GM23248 (cell line): ENCODE results near the gene ITGB2. TPM values are rescaled to one million over a fixed set of nuclear protein-coding genes. Genes with fewer than 3 reads are reported as not detected.

Source experiments
- DNase-seq: peaks from one replicate; pipeline ENCODE4 v3.0.0-alpha.2; 2015
- H2AFZ ChIP-seq: fragments of 200-600 bp; sonication (generic); 2 replicates; pipeline ENCODE4 v1.6.1; 2016; ENCODE audit warnings: antibody characterized with exemption
- H3F3A ChIP-seq: fragments of 200-600 bp; sonication (generic); 2 replicates; pipeline ENCODE4 v1.6.1; 2016; ENCODE audit warnings: mild to moderate bottlenecking, antibody characterized with exemption, mixed run types; ENCODE audit not compliant: insufficient read depth
- H3K27ac ChIP-seq: fragments of 200-600 bp; sonication (generic); 2 replicates; pipeline ENCODE4 v1.5.1; 2016; ENCODE audit warnings: mild to moderate bottlenecking
- H3K27me3 ChIP-seq: fragments of 200-600 bp; sonication (generic); replicated peaks from 2 replicates; pipeline ENCODE4 v1.6.1; 2016; ENCODE audit warnings: mild to moderate bottlenecking; ENCODE audit not compliant: insufficient read depth
- H3K36me3 ChIP-seq: fragments of 200-600 bp; sonication (generic); 2 replicates; pipeline ENCODE4 v1.6.1; 2016; ENCODE audit warnings: low read depth, mild to moderate bottlenecking
- H3K4me1 ChIP-seq: fragments of 200-600 bp; sonication (generic); 2 replicates; pipeline ENCODE4 v1.6.1; 2016; ENCODE audit warnings: mild to moderate bottlenecking; ENCODE audit not compliant: insufficient read depth
- H3K4me2 ChIP-seq: fragments of 200-600 bp; sonication (generic); one replicate; pipeline ENCODE4 v1.6.1; 2016; ENCODE audit warnings: mild to moderate bottlenecking; ENCODE audit not compliant: unreplicated experiment
- H3K4me3 ChIP-seq: fragments of 200-600 bp; sonication (generic); 2 replicates; pipeline ENCODE4 v1.5.1; 2016; ENCODE audit warnings: mild to moderate bottlenecking
- H3K79me2 ChIP-seq: fragments of 200-600 bp; sonication (generic); 2 replicates; pipeline ENCODE4 v1.6.1; 2016; ENCODE audit warnings: mild to moderate bottlenecking; ENCODE audit not compliant: insufficient read depth
- H3K9ac ChIP-seq: fragments of 200-600 bp; sonication (generic); 2 replicates; pipeline ENCODE4 v1.6.1; 2016; ENCODE audit warnings: mild to moderate bottlenecking
- H3K9me2 ChIP-seq: fragments of 200-600 bp; sonication (generic); 2 replicates; pipeline ENCODE4 v1.6.1; 2016; ENCODE audit warnings: mixed run types, mild to moderate bottlenecking, moderate library complexity; ENCODE audit not compliant: insufficient read depth
- H3K9me3 ChIP-seq: fragments of 200-600 bp; sonication (generic); one replicate; pipeline ENCODE4 v1.6.1; 2017; ENCODE audit warnings: low read depth
- H4K20me1 ChIP-seq: fragments of 200-600 bp; sonication (generic); 2 replicates; pipeline ENCODE4 v1.6.0; 2016; ENCODE audit not compliant: insufficient read depth
- EZH2 ChIP-seq: fragments of 200-600 bp; sonication (generic); IDR thresholded peaks from 2 replicates; pipeline ENCODE4 v1.6.1; 2018; ENCODE audit warnings: antibody characterized with exemption, mild to moderate bottlenecking; ENCODE audit not compliant: insufficient read depth, poor library complexity, severe bottlenecking
- EZH2phosphoT487 ChIP-seq: fragments of 200-600 bp; sonication (generic); IDR thresholded peaks from 2 replicates; pipeline ENCODE4 v1.6.1; 2018; ENCODE audit warnings: antibody characterized with exemption, moderate library complexity, mild to moderate bottlenecking, low read depth; ENCODE audit not compliant: insufficient read depth
- WGBS, 2 experiments: methylation state at CpG; one replicate each; pipeline ENCODE4 v1.1.6; 2015 to 2017; ENCODE audit warnings: low lambda C conversion rate in 2 of 2, low coverage in 1 of 2; ENCODE audit errors: missing lambda C conversion rate in 2 of 2; 5-methylcytosine and 5-hydroxymethylcytosine counted together
- in situ Hi-C: fragments of 300-500 bp; cut with MboI; formaldehyde crosslinking; loops from 2 replicates; pipeline ENCODE4 v1.15.0; 2020
- polyA plus RNA-seq: library from polyadenylated mRNA; unstranded; fragments of >200 nt; fragmentation: Nextera tagmentation; extraction: Ambion mirVana; gene quantifications from 2 replicates; pipeline ENCODE4 v1.2.1, GENCODE V29; 2016
- total RNA-seq: library from RNA; depleted of rRNA; stranded (reverse); fragments of >200 nt; shearing (Covaris generic); gene quantifications from 2 replicates; pipeline ENCODE4 v1.2.3, GENCODE V29; 2014

The ITGB2 gene
- total and polyA plus RNA-seq, 2 experiments from 2014 or later: 1.3 to 2.2 TPM

DNA sequence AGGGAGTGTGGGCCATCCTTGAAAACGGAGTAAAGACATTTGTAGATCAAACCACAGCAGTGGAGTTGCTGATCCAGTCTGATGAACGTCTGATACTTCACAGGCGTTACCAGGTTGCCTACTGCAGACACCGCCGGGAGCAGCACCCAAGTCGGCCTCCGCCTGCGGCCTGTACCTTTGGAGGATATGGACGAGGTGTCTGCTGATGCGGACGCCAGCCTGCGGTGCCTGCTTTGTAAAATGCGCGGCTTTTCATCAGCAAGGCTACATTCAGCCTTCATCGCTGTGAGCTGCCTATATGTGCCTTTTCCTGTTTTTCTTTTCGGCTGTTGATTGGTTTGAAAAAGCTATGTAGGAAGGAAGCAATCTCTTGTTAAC is 35.1 kb upstream of the ITGB2 start:
- H3F3A ChIP-seq: no peaks in the 10 kb centered on the region
- H3K79me2 ChIP-seq: peaks cover 71% of the 10 kb centered on the region
- no peak overlapping the region for H3K9ac ChIP-seq
- H3K4me2 ChIP-seq: no peak overlapping the region
- no peaks in the 10 kb centered on the region for H3K9me3 ChIP-seq
- H2AFZ ChIP-seq: no peak overlapping the region
- H3K4me1 ChIP-seq: peaks cover 12% of the 10 kb centered on the region
- no peaks in the 10 kb centered on the region for H3K9me2 ChIP-seq
- no peaks in the 10 kb centered on the region for H4K20me1 ChIP-seq
- H3K36me3 ChIP-seq: no peaks in the 10 kb centered on the region; the same call in 1 of the 2 replicates
- in situ Hi-C loops: no loop called here
- DNase-seq: no peak
- TF ChIP-seq EZH2 (no peak), EZH2phosphoT487 (no peak)
- WGBS, 2 experiments: 92 to 93% methylated on average over 16 of the region's 16 CpGs
- no peaks in the 10 kb centered on the region for H3K27me3 ChIP-seq
- H3K4me3 ChIP-seq: no peak overlapping the region
- H3K27ac ChIP-seq: no peak overlapping the region

DNA sequence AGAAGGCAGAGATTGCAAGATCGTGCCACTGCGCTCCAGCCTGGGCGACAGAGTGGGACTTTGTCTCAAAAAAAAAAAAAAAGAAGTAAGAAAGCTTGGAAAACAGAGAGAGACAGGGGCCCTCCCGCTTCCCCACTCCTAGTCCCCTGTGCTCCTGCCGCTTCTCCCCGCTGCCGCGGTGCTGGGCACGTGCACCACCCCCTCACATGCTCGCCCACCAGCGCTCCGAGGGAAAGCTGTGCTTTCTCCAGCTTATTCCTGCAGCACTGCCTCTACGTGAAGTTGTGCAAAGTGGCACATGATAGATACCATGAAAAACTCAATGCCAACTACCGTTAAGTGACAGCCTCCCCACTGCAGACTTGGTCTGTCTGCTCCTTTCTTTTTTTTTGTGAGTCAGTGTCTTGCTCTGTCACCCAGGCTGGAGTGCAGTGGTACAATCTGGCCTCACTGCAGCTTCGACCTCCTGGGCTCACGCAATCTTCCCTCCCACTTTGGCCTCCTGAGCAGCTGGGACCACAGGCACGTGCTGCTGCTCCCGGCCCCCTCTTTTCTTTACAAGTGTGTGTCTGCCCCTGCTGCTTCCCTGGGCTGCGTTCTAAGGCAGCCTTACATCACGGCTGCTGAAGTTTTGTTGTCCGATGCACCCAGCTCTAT is 34.6 kb upstream of the ITGB2 start:
- Histone ChIP-seq H3K36me3 (no peaks in the 10 kb centered on the region; the same call in 1 of the 2 replicates), H3K9me3 (no peaks in the 10 kb centered on the region), H3K27me3 (no peaks in the 10 kb centered on the region), H3K4me2 (no peak overlapping the region), H3K4me1 (peaks cover 12% of the 10 kb centered on the region), H3K9ac (no peak overlapping the region), H3K4me3 (no peak overlapping the region), H4K20me1 (no peaks in the 10 kb centered on the region), H3F3A (no peaks in the 10 kb centered on the region), H3K79me2 (peaks cover 71% of the 10 kb centered on the region), H3K27ac (no peak overlapping the region), H2AFZ (no peak overlapping the region), H3K9me2 (no peaks in the 10 kb centered on the region)
- 83 to 86% methylated on average over 21 of the region's 21 CpGs for WGBS, 2 experiments
- TF ChIP-seq EZH2phosphoT487 (no peak), EZH2 (no peak)
- DNase-seq: no peak
- in situ Hi-C loops: no loop called here

DNA sequence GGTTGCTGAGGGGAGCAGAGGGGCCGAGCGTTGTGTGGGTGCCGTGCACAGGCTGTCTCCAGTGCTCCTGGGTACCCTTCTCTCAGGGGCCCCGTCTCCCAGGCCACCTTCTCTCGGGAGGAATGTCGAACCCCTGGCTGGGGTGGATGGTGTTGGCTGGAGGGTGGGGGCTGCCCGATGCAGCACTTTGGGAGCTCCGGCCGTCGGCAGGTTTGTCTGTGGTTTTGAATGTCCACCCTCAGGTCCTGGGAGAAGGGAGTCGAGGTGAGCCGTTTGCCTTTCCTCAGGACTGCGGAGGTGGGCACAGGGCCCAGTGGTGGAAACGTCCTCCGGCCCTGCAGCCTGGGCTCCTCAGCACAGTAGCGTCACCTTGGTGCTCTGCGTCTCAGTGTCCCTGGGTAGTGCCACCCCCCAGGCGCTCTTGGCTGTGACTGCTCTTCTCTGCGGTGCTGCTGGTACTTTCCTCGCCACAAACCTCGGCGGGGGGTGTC is 33.6 kb upstream of the ITGB2 start:
- Histone ChIP-seq H3K36me3 (no peaks in the 10 kb centered on the region), H3K27ac (no peak overlapping the region), H3F3A (no peaks in the 10 kb centered on the region), H3K4me1 (peaks cover 11% of the 10 kb centered on the region), H3K79me2 (peaks cover 68% of the 10 kb centered on the region), H3K27me3 (no peaks in the 10 kb centered on the region), H3K9me3 (no peaks in the 10 kb centered on the region), H3K9me2 (no peaks in the 10 kb centered on the region), H3K4me3 (no peak overlapping the region), H4K20me1 (no peaks in the 10 kb centered on the region), H3K9ac (no peak overlapping the region), H3K4me2 (no peak overlapping the region), H2AFZ (no peak overlapping the region)
- 85 to 94% methylated on average over 16 to 22 of the region's 22 CpGs for WGBS, 2 experiments
- TF ChIP-seq EZH2: no peak
- no peak for TF ChIP-seq EZH2phosphoT487
- DNase-seq: no peak
- in situ Hi-C loops: no loop called here

DNA sequence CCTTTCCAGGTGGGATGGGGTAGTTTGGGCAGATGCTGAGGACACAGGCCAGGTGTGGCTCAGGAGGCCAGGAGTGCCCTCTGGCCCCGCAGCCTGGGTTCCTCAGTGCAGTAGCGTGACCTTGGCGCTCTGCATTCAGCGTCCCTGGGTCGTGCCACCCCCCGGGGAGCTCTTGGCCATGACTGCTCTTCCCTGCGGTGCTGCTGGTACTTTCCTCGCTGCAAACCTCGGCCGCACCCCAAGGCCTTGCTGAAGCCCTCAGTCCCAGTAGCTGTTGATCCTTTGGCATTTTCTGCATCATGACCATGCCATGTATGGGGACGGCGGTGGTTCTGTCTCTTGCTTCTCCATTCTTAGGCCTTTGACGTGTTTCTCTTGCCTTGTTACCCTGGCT is 32.9 kb upstream of the ITGB2 start:
- Histone ChIP-seq H3K9ac (no peak overlapping the region), H3K4me1 (peaks cover 4% of the 10 kb centered on the region), H3K79me2 (peaks cover 65% of the 10 kb centered on the region), H3K9me2 (no peaks in the 10 kb centered on the region), H3K4me3 (no peak overlapping the region), H2AFZ (no peak overlapping the region), H4K20me1 (no peaks in the 10 kb centered on the region), H3K27ac (no peak overlapping the region), H3K4me2 (no peak overlapping the region), H3F3A (no peaks in the 10 kb centered on the region), H3K36me3 (no peaks in the 10 kb centered on the region), H3K9me3 (no peaks in the 10 kb centered on the region), H3K27me3 (no peaks in the 10 kb centered on the region)
- DNase-seq: no peak
- in situ Hi-C loops: no loop called here
- TF ChIP-seq EZH2phosphoT487 (no peak), EZH2 (no peak)
- WGBS, 2 experiments: 97 to 98% methylated on average over 13 of the region's 13 CpGs
